HL-60/S4 treated with retinoic acid at 250 ng/mL for 4 days and 3 days (cell line): ENCODE data around the gene ADAT3.

ENCODE experiments used
- in situ Hi-C: fragments of 300-500 bp; cut with MboI; formaldehyde crosslinking; loops from 2 replicates; pipeline ENCODE4 v1.7.0; 2022; ENCODE audit warnings: low sequenced_read_pairs

The ADAT3 gene

DNA sequence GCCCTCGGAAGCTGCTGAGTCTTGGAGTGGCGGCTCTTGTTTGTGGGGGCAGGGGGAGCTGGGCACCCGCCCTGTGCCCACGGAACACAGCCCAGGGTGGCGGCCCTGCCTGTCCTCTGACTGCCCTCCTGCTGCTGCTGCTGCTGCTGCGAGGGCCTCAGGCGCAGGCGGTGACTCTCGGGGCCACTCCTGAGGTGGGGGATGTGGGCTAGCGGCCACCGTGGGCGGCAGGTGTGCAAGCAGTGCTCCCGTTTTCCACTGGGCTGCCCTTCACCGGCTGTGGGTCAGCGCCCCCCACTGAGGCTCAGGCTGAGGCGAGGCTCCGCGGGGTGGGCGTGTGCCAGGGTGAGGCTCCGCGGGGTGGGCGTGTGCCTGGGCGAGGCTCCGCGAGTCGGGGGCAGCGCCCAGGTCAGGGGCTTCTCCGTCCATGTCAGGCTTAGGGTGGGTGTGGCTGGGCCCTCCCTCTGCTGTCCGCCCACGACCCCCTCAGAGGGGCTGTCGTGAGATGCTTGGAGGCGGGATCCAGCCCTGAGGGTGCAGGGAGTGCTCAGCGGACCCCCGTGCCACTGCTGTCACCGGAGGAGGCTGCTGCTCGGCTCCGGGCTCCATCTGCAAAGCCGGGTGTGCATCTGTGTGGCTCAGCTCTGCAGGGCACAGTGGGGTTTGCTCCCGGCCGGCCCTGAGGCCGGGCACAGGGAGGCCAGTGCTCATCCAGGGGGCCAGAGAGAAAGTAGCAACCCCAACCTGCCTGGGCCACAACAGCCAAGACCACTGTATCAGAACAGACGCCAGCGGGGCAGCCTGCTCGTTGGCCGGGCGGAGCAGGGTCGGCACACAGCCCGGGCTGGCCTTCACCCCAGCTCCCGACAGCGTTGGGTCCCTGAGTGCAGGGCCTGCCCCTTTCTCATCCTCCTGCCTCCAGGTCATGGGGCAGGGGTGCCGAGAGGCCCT is 50.2 kb downstream of the ADAT3 start:
- in situ Hi-C loops: no loop called here

- in situ Hi-C loops: no loop called here
Measured at GRCh38 chr19:1956122-1956494, 50.9 kb downstream of the ADAT3 start.

DNA sequence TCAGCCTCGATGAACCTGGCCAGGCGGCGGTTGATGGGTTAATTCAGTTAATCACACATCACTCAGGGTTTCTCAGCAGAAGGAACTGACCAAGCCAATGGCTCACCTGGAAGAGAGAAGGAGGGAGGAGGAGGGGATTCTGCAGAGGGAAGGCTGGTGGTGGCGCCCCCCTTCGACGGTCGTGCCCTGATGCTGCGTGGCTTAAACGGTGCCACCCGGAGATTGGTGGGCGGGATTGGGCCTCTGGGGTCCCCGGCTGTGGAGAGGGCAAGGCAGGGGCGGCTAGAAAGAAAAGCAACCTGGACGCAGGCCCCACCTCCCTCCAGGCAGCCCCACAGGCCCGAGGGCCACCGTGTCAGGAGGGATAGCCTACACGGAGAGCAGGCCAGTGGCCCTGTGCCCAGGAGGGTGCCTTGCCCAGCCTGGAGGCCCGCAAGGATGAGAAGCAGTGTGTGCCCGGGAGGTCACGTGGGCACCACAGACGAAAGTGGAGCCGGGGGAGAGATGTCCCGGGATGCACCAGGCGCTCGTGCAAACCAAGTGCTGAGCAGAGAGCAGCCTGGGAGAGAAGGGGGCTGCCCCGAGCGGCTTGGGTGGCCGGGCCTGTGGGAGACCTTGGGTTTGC is 51.8 kb downstream of the ADAT3 start:
- in situ Hi-C loops: no loop called here

- in situ Hi-C loops: no loop called here
Measured at GRCh38 chr19:1957562-1958248, 52.5 kb downstream of the ADAT3 start.

- in situ Hi-C loops: no loop called here
Measured at GRCh38 chr19:1959928-1960589, 54.9 kb downstream of the ADAT3 start.

DNA sequence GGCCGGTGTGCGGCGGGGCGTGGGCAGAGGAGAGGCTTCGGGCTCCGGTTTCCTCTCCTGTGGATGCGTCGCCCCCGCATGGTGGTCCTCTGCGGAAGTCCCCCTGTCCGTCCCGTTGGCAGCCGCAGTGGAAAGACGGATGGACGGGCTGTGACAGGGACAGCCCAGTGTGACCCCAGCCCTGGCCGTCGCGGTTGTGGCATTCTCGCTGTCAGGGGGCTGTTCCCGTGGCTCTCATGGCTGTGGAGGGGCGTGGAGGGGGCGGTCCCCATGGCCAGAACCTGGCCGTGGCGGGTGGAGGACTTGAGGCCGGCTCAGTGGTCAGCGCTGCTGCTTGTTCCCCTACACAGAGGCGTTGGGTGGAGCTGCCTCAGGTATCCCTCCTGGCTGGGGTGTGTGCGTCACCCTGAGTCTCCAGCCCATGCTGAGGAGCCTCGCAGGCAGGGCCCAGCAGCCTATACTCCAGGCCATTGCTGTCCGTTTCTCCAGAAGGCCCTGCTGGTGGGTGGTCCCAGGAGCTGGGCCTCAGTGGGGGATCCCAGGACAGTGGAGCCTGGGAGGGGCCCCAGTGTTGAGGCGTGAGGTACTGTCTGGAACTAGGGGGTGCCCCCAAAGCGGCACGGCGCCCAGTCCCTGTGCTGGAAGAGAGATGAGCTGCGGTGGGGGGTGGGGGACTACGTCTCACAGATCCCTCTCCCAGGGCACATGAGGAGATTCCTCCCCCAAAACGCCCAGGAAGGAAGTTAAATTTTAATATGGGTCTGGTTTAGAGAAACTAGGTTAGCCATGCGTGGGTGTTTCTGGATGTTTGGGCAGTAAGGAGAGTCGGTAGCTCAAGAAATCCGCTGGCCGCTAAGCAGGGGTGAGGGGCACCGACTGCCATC is 56.0 kb downstream of the ADAT3 start:
- in situ Hi-C loops: no loop called here

DNA sequence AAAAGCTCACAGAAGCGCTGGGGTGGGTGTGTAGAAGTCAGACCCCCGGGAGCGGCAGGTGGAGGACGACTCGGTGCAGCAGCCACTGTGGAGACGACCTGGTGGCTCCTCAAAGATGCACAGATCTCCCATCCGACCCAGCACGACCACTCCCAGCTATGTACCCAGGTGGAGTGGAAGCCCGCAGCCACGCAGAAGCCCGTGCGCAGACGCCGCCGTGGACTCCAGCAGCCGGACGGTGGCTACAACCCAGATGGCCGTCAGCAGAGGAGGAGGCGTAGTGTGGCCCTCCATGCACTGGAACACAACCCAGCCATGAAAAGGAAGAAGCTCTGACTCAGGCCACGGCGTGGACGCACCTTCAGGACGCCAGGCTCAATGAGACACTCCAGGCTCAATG is 57.5 kb downstream of the ADAT3 start:
- in situ Hi-C loops: no loop called here
